Testis (tissue), 3 donors: ENCODE results near the gene BRMS1. TPM values are rescaled to one million over a fixed set of nuclear protein-coding genes. Genes with fewer than 3 reads are reported as not detected.

ENCODE experiments used
- DNase-seq: peaks from one replicate; pipeline ENCODE4 v3.0.0-alpha.2; 2019
- H3K27ac ChIP-seq, 2 donors: fragments of 200-600 bp; sonication (generic); one replicate each; pipeline ENCODE4 v1.5.1; 2019
- H3K27me3 ChIP-seq: fragments of 200-600 bp; sonication (generic); one replicate; pipeline ENCODE4 v1.5.1; 2019
- H3K36me3 ChIP-seq: fragments of 200-600 bp; sonication (generic); one replicate; pipeline ENCODE4 v1.5.1; 2017; ENCODE audit warnings: low read depth; ENCODE audit errors: missing control alignments
- H3K4me1 ChIP-seq: fragments of 200-600 bp; sonication (generic); one replicate; pipeline ENCODE4 v1.5.1; 2019
- H3K4me3 ChIP-seq, 2 donors: fragments of 200-600 bp; sonication (generic); one replicate each; pipeline ENCODE4 v1.5.1; 2017 to 2019
- H3K9me3 ChIP-seq: fragments of 200-600 bp; sonication (generic); one replicate; pipeline ENCODE4 v1.5.1; 2017
- POLR2A ChIP-seq: fragments of 450-650 bp; IDR thresholded peaks from one replicate; pipeline ENCODE4 v1.6.1; 2017; ENCODE audit warnings: antibody characterized with exemption, mild to moderate bottlenecking, moderate library complexity
- WGBS, 2 donors: methylation state at CpG; one replicate each; pipeline ENCODE4 v1.1.5; 2018; 5-methylcytosine and 5-hydroxymethylcytosine counted together
- intact Hi-C: fragments of 100-400 bp; cut with DNase I; formaldehyde crosslinking; loops from one replicate; pipeline ENCODE4 v1.15.1; 2023; ENCODE audit warnings: low total_unique reads
- polyA plus RNA-seq: library from polyadenylated mRNA; stranded (reverse); fragments of 350-450 nt; fragmentation: Illumina TruSeq; extraction: RNeasy Lipid Tissue Mini Kit (QIAGEN cat#74804); gene quantifications from one replicate; pipeline ENCODE4 v1.2.3, GENCODE V29; 2014; ENCODE audit warnings: low read depth, low replicate concordance; ENCODE audit not compliant: insufficient read depth
- total RNA-seq, 2 donors: library from RNA; depleted of rRNA; stranded (reverse); fragments of >200 nt; gene quantifications; one replicate each; pipeline ENCODE4 v1.2.3, GENCODE V29; 2016
- TF ChIP-seq, protein P1 (sequence below), 3 experiments: fragments of 450-650 bp in 2 of 3; fragments of 200-600 bp in 1 of 3; sonication (generic) in 1 of 3; IDR thresholded peaks; one replicate each; pipeline ENCODE4 v1.5.1; 2016 to 2019; ENCODE audit warnings: antibody characterized with exemption in 3 of 3, mild to moderate bottlenecking in 2 of 3, moderate library complexity in 1 of 3

Gene BRMS1
- total and polyA plus RNA-seq, 3 donors from 2014 or later = 55.5 to 67.5 (median 59.4) TPM

GRCh38 chr11:66339162-66339675 lies 5.7 kb downstream of the BRMS1 start:
- no peak overlapping the region for H3K27ac ChIP-seq
- H3K4me1 ChIP-seq = peaks cover 21% of the 10 kb centered on the region
- H3K36me3 ChIP-seq = no peaks in the 10 kb centered on the region
- no peak for TF ChIP-seq POLR2A
- TF ChIP-seq, protein P1, sequence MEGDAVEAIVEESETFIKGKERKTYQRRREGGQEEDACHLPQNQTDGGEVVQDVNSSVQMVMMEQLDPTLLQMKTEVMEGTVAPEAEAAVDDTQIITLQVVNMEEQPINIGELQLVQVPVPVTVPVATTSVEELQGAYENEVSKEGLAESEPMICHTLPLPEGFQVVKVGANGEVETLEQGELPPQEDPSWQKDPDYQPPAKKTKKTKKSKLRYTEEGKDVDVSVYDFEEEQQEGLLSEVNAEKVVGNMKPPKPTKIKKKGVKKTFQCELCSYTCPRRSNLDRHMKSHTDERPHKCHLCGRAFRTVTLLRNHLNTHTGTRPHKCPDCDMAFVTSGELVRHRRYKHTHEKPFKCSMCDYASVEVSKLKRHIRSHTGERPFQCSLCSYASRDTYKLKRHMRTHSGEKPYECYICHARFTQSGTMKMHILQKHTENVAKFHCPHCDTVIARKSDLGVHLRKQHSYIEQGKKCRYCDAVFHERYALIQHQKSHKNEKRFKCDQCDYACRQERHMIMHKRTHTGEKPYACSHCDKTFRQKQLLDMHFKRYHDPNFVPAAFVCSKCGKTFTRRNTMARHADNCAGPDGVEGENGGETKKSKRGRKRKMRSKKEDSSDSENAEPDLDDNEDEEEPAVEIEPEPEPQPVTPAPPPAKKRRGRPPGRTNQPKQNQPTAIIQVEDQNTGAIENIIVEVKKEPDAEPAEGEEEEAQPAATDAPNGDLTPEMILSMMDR (IDR thresholded peaks at IDR 0.05) = no peak
- WGBS, 2 donors = 89 to 93% methylated on average over 6 of the region's 6 CpGs
- H3K9me3 ChIP-seq = no peaks in the 10 kb centered on the region
- intact Hi-C loops = no loop called here
- DNase-seq = no peak
- H3K27me3 ChIP-seq = no peaks in the 10 kb centered on the region
- H3K4me3 ChIP-seq = no peak overlapping the region

GRCh38 chr11:66338276-66339161 lies 6.4 kb downstream of the BRMS1 start:
- TF ChIP-seq POLR2A = no peak
- TF ChIP-seq, protein P1 (IDR thresholded peaks at IDR 0.05) = no peak
- 72 to 86% methylated on average over 8 to 16 of the region's 17 CpGs for WGBS, 2 donors
- no peaks in the 10 kb centered on the region for H3K27me3 ChIP-seq
- no peaks in the 10 kb centered on the region for H3K9me3 ChIP-seq
- no peaks in the 10 kb centered on the region for H3K36me3 ChIP-seq
- H3K4me3 ChIP-seq = no peak overlapping the region
- DNase-seq = no peak
- intact Hi-C loops = no loop called here
- H3K4me1 ChIP-seq = peaks cover 14% of the 10 kb centered on the region
- no peak overlapping the region for H3K27ac ChIP-seq

DNA sequence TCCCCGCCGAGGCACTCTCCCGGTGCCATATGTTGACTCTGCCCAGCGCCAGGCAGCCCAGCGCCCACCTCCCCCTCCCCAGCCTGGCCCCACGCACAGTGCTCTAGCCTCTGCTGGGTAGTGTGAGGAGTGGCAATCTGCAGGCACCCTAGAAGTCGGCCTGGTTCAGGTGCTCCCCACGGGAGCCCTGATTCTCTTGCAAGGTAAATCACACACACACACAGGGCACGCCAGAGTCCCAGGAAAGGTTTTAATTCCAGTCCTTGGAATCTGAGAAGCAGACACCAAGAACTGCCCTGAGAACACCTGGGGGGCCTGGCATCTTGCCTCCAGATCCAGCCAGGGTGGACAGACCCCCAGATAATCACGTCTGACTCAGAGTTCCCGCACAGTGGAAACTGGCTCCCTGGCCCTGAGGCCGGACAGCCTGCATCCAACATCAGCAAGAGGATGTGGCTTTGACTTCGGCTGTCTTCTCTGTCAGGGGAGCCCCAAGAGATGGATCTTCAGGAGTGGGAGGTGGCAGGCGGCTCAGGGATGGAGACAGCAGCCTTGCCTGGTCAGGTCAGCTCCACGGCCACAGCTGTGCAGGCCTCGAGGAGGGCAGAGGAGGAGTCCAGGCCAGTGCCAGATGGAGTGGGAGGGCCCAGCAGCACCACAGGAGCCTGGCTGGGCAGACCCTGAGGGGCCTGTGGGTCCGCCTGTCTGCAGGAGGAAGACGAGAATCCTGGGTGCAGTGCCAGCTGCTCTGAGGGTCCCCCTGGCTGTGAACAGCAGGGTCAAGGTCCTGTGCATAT lies 7.6 kb downstream of the BRMS1 start:
- intact Hi-C loops = no loop called here
- Histone ChIP-seq H3K36me3 (no peaks in the 10 kb centered on the region), H3K4me3 (no peak overlapping the region), H3K9me3 (no peaks in the 10 kb centered on the region), H3K27me3 (no peaks in the 10 kb centered on the region), H3K27ac (no peak overlapping the region), H3K4me1 (peaks cover 14% of the 10 kb centered on the region)
- no peak for TF ChIP-seq POLR2A
- TF ChIP-seq, protein P1 (IDR thresholded peaks at IDR 0.05) = no peak
- DNase-seq = no peak
- 50 to 61% methylated on average over 13 to 18 of the region's 18 CpGs for WGBS, 2 donors

DNA sequence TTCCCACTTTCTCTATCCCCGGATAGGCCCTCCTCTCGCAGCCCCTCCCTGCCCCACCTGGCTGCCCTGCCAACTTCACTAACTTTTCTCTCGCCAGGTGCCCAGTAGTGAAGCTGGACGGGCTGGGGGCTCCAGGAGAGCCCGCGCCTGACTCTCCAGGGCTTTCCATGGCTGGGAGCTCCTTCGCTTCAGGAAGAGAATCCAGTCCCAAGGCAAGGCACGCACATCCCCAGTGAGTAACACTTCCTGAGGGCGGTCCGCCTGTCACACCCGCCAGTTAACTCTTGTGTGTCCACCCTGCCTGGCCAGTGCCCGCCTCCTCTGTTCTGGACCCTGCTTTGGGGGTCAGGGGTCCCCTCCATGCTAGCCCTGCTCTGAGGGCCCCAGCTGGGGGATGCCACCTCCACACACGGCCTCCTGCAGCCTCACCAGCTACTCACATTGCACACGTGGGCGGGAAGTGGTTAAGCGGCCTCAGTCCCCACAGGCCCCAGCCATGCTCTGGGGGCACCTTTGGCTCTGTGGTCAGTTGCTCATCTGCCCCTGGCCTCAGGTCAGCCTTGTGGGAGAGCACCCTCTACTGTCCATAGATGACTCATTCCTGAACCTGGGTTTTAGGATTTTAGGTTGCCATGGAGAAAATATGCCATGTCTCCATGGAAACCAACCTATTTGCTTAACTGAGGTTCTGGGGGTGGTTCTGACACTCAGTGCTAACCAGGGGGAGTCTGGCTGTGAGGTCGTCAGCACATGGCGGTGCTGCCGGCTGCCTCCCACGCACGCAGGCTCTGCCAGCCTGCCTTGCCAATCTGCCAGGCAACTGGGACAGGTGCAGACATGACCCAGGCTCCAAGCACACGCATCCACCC lies 8.4 kb downstream of the BRMS1 start, which contains the start of gene RIN1:
Gene RIN1 (minus strand): TSS at position 201 of the 869 bp plus-strand sequence. CDS start 32 bp downstream, at position 169.
- DNase-seq = no peak

More for the DNA sequence above, 8.4 kb downstream of the BRMS1 start, which contains the start of gene RIN1:
- no peaks in the 10 kb centered on the region for H3K27me3 ChIP-seq
- H3K4me1 ChIP-seq = peaks cover 14% of the 10 kb centered on the region
- 28 to 39% methylated on average over 17 to 22 of the region's 22 CpGs for WGBS, 2 donors
- no peaks in the 10 kb centered on the region for H3K36me3 ChIP-seq
- TF ChIP-seq POLR2A = no peak
- TF ChIP-seq, protein P1 (IDR thresholded peaks at IDR 0.05) = peak; percentile 26 to 37 (median 28)
- no peaks in the 10 kb centered on the region for H3K9me3 ChIP-seq
- peak within 1 kb of the TSS; percentile 21 to 39 for H3K4me3 ChIP-seq
- intact Hi-C loops = no loop called here
- H3K27ac ChIP-seq = no peak within 1 kb of the TSS
